ENCODE results near the gene ARRDC1. TPM values are rescaled to one million over a fixed set of nuclear protein-coding genes. Genes with fewer than 3 reads are reported as not detected.

ARRDC1 gene
- polyA plus RNA-seq, 3 donors: 25.0 to 28.0 (median 26.4) TPM

DNA sequence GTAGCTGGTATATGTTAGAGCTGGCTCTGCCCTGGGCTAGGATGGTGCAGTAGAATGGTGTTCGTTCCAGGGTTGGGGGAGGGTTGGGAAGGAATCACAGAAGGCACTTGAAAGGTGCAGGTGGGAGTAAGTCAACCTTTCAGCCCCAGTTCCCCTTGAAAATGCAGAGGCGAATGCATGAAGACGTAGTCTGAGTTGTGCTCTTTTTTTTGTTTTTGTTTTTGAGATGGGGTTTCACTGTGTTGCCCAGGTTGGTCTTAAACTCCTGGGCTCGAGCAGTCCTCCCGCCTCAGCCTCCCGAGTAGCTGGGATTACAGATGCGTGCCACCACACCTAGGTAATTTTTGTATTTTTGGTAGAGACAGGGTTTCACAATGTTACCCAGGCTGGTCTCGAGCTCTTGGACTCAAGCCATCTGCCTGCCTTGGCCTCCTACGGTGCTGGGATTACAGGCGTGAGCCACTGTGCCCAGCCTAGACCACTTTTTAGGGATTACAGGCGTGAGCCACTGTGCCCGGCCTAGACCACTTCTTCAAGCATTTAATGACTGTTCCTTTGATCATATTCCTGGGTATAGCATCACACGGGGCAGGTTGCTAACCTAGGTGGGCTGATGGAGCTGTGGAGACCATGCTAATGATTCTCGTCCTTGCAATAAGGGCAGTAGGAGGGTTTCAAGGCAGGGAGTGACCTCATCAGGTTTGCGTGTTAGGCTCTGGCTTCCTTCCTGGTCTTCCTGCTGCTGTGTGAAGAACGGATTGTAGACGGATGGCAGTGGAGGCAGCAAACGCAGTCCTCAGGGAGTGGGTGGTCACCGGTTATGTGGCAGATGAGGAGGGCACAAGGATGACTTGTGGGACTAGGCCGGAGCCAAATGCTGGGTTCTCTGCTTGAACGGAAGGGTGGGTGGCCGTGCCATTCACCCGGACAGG lies 27.0 kb downstream of the ARRDC1 start:
- no peak for DNase-seq (ENCODE audit: low read depth in 3 of 3, low spot score in 2 of 3)

GRCh38 chr9:137634016-137634415 lies 28.5 kb downstream of the ARRDC1 start:
- no peak for DNase-seq (ENCODE audit: low read depth in 3 of 3, low spot score in 2 of 3)

GRCh38 chr9:137638680-137639079 lies 33.2 kb downstream of the ARRDC1 start:
- no peak for DNase-seq (ENCODE audit: low read depth in 3 of 3, low spot score in 2 of 3)

DNA sequence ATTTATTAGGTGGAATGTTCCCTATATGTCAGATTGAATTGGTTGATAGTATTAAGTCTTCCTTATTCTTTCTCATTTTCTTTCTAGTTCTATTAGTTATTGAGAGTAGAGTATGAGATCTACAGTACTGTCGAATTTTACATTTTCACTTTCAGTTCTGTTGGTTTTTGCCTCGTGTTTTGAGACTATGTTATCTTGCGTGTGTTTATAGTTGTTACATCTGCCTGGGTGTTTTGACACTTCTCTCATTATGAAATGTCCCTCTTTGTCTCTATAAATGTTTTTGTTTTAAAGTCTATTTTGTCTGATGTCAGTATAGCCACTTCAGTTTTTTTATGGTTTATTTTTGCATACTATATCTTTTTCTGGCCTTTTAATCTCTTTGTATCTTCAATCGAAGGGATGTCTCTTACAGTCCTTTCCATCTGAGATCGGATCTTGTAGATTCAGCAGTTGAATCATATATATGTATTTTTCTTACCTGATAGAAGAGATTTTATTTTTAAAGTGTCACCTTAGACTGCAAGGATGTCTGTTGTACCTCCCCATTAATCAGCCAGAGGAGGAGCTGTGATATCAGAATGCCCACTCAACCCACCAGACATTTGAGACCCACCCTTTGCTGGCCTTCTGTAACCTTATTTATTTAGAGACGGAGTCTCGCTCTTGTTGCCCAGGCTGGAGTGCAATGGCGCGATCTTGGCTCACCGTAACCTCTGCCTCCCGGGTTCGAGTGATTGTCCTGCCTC lies 34.0 kb downstream of the ARRDC1 start:
- DNase-seq (ENCODE audit: low read depth in 3 of 3, low spot score in 2 of 3): no peak

- DNase-seq (ENCODE audit: low read depth in 3 of 3, low spot score in 2 of 3): no peak
These were observed 35.4 kb downstream of the ARRDC1 start for GRCh38 chr9:137640862-137641261.

- DNase-seq (ENCODE audit: low read depth in 3 of 3, low spot score in 2 of 3): no peak
These were observed 36.7 kb downstream of the ARRDC1 start for GRCh38 chr9:137642118-137642601.

DNA sequence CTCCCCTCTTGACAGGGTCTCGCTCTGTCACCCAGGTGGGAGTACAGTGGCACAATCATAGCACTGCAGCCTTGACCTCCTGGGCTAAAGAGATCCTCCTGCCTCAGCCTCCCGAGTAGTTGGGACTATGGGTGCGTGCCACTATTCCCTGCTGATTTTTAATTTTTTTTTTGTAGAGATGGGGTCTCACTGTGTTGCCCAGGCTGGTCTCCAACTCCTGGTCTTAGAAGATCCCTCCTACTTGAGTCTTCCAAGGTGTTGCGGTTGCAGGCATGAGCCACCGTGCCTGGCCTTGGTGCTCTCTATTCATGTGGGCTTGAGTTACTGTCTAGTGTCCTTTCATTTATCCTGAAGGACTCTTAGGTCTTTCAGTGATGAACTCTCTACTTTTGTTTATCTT lies 37.4 kb downstream of the ARRDC1 start:
- no peak for DNase-seq (ENCODE audit: low read depth in 3 of 3, low spot score in 2 of 3)

DNA sequence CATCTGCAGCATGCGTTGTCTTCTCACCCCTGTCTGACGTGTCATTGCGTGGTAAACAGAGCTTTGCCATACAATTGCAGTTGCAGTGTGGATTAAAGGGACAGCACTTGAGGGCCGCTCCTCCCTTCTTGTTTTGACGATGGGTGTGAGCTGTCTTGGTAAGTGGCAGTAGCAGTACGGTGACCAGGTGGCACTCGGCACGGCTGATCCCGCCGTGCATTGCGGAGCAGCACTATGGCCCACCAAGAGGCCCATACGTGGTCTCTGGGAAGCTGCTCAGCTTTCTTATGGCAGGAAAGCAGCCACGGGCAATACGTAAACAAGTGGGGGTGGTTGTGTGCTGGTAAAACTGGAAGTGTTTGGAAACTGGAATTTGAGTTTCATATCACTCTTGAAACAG lies 38.4 kb downstream of the ARRDC1 start:
- no peak for DNase-seq (ENCODE audit: low read depth in 3 of 3, low spot score in 2 of 3)

DNA sequence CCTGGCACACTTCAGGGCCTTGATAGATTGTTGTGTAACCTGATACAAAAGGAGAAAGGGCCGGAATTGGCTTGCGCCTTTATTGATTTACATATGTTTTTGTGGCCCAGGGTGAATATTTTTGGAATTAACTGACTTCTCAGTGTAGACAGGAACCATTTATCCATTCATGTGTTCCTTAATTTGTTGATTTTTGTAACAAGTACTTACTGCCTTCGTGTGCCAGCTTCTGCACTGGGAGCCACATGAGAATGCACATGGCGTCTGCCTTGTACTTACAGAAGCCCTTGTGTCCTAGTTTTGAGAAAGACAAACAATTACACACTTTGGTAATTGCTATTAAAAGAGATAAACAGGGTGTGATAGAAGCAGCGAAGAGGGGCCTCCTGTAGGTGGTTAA lies 39.7 kb downstream of the ARRDC1 start:
- DNase-seq (ENCODE audit: low read depth in 3 of 3, low spot score in 2 of 3): no peak

- no peak for DNase-seq (ENCODE audit: low read depth in 3 of 3, low spot score in 2 of 3)
These were observed 40.9 kb downstream of the ARRDC1 start for GRCh38 chr9:137646341-137646740.

- DNase-seq (ENCODE audit: low read depth in 3 of 3, low spot score in 2 of 3): no peak
These were observed 41.7 kb downstream of the ARRDC1 start for GRCh38 chr9:137647096-137647714.

- no peak for DNase-seq (ENCODE audit: low read depth in 3 of 3, low spot score in 2 of 3)
These were observed 42.9 kb downstream of the ARRDC1 start for GRCh38 chr9:137648396-137648795.

DNA sequence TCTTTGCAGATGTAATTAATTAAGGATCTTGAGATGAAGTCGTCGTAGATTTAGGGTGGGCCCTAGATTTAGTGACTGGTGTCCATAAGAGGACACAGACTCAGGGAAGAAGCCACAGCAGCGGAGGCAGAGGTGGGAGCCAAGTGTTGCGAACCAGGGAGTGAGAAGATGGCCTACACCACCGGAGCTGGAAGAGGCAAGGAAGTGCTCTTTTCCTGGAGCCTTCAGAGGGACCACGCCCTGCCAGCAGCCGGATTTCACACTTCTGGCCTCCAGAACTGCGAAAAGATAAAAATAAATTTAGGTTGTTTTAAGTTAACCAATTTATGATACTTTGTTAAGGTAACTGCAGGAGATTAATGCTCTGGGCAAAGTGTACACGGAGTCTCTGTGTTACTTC lies 44.1 kb downstream of the ARRDC1 start:
- DNase-seq (ENCODE audit: low read depth in 3 of 3, low spot score in 2 of 3): no peak

DNA sequence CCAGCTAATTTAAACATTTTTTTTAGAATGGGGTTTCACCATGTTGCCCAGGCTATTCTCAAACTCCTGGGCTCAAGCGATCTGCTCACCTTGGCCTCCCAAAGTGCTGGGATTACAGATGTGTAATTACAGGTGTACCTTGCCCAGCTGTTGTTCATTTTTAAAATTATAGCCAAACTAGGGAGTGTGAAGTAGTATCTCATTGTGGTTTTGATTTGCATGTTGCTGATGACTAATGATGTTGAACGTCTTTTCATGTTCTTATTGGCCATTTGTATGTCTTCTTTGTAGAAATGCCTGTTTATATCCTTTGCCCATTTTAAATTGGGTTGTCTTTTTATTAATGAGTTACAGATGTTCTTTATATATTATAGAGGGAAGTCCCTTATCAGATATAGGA lies 44.8 kb downstream of the ARRDC1 start:
- no peak for DNase-seq (ENCODE audit: low read depth in 3 of 3, low spot score in 2 of 3)

DNA sequence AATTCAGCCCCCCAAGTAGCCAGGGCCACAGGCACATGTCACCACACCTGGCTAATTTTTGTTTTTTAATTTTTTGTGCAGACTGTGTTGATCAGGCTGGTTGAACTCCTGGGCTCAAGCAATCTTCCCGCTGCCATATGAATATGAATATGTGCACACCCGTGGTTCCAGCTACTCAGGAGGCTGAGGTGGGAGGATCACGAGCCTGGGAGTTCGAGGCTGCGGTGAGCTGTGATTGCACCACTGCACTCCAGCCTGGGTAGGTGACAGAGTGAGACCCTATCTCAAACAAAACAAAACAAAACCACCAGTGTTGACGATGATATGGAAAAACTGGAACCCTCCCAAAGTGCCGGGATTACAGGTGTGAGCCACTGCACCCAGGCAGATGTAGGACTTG lies 45.3 kb downstream of the ARRDC1 start:
- DNase-seq (ENCODE audit: low read depth in 3 of 3, low spot score in 2 of 3): no peak

DNA sequence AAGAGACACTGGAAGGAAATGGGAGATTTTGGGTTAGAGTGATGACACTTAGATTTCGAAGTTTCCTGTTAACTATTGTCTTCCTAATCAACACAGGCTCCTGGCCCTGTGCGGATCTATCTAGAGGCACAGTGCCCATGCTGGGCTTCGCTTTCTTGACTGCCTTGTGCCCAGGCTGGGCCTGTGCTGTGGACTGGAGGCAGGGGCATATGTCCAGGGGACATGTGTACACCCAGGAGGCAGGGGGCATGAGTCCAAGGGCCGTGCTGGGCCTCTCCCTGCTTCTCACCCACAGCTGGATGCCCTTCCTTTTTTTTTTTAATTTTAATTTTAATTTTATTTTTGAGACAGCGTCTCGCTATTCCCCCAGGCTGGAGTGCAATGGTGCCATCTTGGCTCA lies 50.9 kb downstream of the ARRDC1 start:
- no peak for DNase-seq (ENCODE audit: low read depth in 3 of 3, low spot score in 2 of 3)

DNA sequence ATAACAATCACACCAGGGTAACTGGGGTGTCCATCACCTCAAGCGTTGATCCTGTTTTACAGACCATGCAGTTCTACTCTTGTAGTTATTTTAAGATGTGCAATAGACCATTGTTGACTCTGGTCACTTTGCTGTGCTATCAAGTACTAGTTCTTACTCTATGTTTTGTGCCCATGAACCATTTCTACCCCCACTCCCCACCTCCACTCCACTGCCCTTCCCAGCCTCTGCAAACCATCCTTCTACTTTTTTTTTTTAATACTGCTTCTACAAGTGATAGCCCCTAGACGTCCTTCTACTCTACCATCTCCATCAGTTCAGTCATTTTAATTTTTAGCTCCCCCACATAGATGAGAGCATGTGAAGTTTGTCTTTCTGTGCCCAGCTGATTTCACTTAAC lies 52.1 kb downstream of the ARRDC1 start:
- DNase-seq (ENCODE audit: low read depth in 3 of 3, low spot score in 2 of 3): no peak

- DNase-seq (ENCODE audit: low read depth in 3 of 3, low spot score in 2 of 3): no peak
These were observed 53.3 kb downstream of the ARRDC1 start for GRCh38 chr9:137658781-137659180.

DNA sequence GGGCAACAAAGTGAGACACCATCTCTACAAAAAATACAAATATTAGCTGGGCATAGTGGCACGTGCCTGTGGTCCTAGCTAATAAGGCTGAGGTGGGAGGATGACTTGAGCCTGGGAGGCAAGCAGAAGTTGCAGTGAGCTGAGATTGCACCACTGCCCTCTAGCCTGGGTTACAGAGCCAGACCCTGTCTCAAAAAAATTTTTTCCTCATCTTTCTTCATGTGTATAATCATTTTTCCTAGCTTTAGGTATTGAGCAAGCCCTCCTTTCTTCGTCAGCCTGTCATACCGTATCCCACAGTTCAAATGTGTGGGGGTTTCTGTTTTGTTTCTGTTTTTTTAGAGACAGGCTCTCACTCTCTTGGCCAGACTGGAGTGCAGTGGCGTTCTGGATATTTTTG lies 54.7 kb downstream of the ARRDC1 start:
- no peak for DNase-seq (ENCODE audit: low read depth in 3 of 3, low spot score in 2 of 3)

GRCh38 chr9:137663584-137663983 lies 58.1 kb downstream of the ARRDC1 start:
- DNase-seq (ENCODE audit: low read depth in 3 of 3, low spot score in 2 of 3): no peak

- DNase-seq (ENCODE audit: low read depth in 3 of 3, low spot score in 2 of 3): no peak
These were observed 59.2 kb downstream of the ARRDC1 start for GRCh38 chr9:137664676-137665075.
